Measurements from ENCODE around the gene TARS2.

Gene TARS2, protein sequence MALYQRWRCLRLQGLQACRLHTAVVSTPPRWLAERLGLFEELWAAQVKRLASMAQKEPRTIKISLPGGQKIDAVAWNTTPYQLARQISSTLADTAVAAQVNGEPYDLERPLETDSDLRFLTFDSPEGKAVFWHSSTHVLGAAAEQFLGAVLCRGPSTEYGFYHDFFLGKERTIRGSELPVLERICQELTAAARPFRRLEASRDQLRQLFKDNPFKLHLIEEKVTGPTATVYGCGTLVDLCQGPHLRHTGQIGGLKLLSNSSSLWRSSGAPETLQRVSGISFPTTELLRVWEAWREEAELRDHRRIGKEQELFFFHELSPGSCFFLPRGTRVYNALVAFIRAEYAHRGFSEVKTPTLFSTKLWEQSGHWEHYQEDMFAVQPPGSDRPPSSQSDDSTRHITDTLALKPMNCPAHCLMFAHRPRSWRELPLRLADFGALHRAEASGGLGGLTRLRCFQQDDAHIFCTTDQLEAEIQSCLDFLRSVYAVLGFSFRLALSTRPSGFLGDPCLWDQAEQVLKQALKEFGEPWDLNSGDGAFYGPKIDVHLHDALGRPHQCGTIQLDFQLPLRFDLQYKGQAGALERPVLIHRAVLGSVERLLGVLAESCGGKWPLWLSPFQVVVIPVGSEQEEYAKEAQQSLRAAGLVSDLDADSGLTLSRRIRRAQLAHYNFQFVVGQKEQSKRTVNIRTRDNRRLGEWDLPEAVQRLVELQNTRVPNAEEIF

DNA sequence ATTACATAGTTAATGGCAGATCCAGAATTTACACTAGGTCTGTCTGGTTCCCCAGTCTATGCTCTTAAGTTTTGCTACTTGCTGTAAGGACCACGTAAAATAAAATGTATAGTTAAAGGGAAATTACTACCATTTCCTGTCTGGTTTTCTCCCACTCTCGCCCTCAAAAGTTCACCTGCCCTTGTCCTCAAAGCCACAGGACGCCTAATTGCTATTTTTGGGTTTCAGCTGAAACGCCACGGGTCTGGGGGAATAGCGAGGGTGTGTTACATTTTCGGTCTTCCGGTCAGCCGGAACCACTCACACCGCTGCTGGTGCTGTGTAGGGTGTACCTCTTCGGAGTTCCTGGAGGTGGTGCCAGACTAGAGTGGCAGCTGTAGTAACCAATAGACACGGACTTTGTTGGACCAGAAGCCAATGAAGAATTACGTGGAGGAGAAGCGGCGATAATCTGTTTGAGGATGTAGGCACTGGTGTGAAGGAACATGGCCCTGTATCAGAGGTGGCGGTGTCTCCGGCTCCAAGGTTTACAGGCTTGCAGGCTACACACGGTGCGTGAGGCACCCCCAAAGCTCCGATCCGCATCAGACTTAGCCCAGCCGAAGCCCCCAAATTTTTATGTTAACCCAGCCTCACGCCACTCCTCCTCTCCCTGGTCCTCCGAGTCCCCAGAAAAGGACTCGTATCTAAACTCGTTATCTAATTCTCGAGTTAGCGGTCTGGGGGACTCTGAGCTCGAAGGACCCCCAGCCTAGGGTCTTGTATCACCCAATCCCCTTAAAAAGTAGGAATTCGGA, at the start of gene TARS2:
Gene TARS2, plus strand, starts transcription at position 454 of the 797 bp plus-strand sequence. Its CDS starts 32 bp downstream, at position 486.
- in situ Hi-C loops (cut with MboI; ENCODE audit: low pct_unique_long_range_greater_than_20kb, low sequenced_read_pairs), result no loop called here
- peak; percentile 99 for DNase-seq

DNA sequence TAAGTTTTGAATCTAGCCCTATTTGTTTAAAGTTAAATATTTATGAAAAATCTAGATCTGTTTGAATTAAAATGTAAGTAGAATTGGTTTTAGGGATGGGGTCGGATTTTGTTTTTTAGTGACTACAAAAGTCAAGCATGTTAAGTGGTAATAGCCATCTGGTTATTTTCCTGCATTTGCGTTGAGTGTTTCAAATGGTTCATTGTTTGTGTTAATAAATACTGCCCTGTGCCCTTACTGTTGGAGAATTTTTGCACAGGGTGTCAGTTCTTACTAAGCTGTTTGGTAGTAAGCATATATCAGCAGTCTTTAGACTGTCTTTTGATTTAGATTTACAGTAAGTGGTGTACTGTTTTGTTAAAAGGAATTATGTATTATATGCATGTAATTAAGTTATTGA, 46.1 kb upstream of the TARS2 start:
- DNase-seq, result no peak
- in situ Hi-C loops (cut with MboI; ENCODE audit: low pct_unique_long_range_greater_than_20kb, low sequenced_read_pairs), result no loop called here

DNA sequence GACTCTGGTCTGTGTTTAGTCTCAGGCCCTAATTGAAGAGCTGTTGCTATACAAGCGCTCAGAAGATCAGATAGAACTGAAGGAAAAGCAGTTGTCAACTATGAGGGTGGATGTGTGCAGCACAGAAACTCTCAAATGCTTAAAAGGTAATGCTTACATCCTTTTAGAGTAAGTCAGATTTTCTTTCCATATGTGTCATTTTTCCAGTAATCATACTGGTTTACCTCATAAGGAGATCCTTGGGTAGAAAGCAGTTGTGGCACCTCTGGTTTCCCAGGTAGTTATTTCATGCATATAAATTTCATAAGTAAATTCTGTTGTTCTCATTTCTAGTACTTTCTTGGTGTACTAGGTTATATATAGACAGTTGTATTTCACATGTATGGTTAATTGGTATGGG, 43.0 kb upstream of the TARS2 start:
- in situ Hi-C loops (cut with MboI; ENCODE audit: low pct_unique_long_range_greater_than_20kb, low sequenced_read_pairs), result no loop called here
- DNase-seq, result no peak

DNA sequence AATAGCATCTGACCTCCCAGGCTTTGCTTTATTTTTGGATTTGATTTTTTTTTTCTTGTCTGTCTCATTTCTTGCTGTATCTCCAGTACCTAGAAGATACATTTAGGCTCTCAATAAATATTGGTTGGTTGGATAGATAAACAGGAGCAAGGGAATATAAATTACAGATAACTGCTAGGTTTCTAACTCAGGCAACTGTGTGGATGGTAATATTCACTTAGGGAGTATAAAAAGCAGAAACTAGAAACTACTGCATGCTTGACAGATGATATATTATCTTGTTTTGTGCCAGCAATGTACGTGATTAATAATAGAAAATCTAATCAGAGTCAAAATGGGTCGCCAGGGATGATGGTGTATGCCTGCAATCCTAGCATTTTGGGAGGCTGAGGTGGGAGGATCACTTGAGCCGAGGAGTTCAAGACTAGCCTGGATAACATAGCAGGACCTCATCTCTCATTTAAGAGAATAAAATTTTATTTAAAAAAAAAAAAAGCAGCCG, 31.0 kb upstream of the TARS2 start:
- no peak for DNase-seq
- in situ Hi-C loops (cut with MboI; ENCODE audit: low pct_unique_long_range_greater_than_20kb, low sequenced_read_pairs), result no loop called here

DNA sequence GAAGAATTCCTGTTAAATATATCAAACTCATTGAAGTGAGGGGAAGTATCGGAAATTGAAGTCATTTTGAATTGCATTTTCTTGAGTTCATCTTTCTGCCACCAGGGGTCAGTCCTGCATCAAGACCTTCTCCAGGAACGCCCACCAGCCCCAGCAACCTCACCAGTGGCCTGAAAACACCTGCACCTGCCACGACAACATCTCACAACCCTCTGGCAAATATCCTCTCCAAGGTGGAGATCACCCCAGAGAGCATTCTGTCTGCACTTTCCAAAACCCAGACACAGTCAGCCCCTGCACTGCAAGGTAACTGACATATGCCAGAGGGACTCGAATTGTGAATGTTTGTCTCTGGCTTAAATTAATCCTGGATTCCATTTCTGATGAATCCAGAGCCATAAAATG, 22.8 kb upstream of the TARS2 start:
- peak; percentile 76 for DNase-seq
- in situ Hi-C loops (cut with MboI; ENCODE audit: low pct_unique_long_range_greater_than_20kb, low sequenced_read_pairs), result no loop called here

DNA sequence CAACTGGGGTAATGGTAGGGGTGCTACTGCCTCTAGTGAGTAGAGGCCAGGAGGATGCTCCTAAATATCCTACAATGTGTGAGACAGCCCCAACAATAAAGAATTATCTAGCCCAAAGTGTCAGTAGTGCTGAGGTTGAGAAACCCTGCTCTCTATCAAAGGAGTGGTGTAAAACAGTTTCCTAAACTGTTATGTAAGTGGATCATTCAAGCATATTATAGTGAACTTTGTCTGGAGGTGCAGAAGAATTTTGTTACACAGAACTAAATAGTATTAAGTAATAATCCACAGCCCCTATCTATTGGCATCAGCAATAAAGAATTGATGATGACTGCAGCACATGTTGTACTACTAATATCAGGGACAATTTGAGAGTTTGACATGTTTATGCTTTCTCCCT, 20.3 kb upstream of the TARS2 start:
- in situ Hi-C loops (cut with MboI; ENCODE audit: low pct_unique_long_range_greater_than_20kb, low sequenced_read_pairs), result no loop called here
- DNase-seq, result no peak

DNA sequence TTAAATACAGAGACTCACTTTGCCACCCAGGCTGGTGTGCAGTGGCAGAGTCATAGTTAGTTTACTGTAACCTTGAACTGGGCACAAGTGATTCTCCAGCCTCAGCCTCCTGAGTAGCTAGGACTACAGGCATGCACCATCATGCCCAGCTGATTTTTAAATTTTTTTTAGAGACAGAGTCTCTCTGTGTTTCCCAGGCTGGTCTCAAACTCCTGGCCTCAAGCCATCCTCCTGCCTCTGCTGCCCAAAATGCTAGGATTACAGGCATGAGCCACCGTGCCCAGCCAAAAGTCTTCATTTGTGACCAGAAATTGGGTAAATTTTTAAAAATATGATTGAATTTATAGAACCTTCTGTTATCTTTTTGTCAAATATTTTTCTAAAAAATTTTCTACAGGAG, 17.9 kb upstream of the TARS2 start:
- no peak for DNase-seq
- in situ Hi-C loops (cut with MboI; ENCODE audit: low pct_unique_long_range_greater_than_20kb, low sequenced_read_pairs), result no loop called here

DNA sequence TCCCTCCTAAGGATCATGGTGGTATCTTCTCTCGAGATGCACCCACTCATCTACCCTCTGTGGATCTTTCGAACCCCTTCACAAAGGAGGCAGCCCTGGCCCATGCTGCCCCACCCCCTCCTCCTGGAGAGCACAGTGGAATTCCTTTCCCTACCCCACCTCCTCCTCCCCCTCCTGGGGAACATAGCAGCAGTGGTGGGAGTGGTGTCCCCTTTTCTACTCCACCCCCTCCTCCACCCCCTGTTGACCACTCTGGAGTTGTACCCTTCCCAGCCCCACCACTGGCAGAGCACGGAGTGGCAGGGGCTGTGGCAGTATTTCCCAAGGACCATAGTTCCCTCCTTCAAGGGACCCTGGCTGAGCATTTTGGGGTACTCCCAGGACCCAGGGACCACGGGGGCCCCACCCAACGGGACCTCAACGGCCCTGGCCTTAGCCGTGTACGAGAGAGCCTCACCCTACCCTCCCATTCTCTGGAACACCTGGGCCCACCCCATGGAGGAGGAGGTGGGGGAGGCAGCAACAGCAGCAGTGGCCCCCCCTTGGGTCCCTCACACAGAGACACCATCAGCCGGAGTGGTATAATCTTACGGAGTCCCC, 14.5 kb upstream of the TARS2 start:
- DNase-seq, result no peak
- in situ Hi-C loops (cut with MboI; ENCODE audit: low pct_unique_long_range_greater_than_20kb, low sequenced_read_pairs), result no loop called here

DNA sequence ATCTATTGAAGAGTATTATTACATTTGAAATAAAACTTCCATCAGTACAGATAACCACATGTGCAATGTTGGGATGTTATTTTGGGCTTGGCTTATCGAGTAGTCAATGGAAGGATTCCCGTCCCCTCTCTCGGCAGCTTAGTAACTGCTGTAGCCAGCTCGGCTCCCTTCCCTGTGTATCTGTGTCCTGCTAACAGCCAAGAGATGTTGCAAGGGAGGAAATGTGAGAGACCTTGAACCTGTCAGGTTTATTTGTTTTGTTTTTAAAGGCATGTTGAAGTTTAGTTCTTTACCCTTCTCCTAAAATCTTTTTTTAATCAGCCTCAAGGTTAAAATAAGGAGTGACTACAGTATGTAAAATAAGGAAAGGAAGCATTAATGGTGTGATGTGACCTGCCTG, 13.6 kb upstream of the TARS2 start:
- no peak for DNase-seq
- in situ Hi-C loops (cut with MboI; ENCODE audit: low pct_unique_long_range_greater_than_20kb, low sequenced_read_pairs), result no loop called here

DNA sequence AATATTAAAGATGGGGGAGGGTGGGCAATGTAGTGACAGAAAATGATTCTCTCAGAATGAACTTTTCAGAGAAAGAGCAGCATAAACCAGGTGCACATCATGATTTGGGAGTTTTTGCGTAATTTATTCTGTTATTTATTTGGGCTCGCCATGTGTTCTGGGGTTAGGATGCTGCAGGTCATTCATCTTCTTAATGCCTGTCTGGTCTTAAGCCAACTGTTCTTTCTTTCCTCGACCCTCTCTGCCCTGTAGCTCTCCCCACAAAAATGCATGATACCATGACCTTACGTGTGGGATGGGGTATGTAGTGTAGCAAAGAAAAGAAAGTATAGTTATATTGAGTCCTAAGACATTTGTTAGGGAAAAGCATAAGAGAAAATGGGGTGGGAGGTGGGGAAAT, 12.3 kb upstream of the TARS2 start:
- in situ Hi-C loops (cut with MboI; ENCODE audit: low pct_unique_long_range_greater_than_20kb, low sequenced_read_pairs), result no loop called here
- no peak for DNase-seq

DNA sequence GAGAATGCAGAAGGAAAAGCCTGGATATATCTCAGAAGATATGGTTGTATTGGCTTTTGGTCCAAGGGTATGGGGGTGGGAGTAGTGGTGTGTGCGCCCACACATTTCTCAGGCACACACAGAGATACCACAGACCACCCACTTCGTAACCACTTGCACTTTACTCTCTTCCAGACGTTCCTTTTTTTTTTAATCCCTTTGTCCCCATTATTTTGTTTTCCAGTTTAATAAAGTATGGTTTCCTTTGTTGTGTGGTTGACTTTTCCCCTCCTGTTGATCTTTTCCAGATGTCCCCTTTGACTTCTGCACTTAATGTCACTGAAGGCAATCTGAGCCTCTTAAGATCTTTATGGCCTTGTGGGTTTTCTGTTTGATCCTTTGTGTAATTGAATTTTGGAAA, 10.5 kb upstream of the TARS2 start:
- no peak for DNase-seq
- in situ Hi-C loops (cut with MboI; ENCODE audit: low pct_unique_long_range_greater_than_20kb, low sequenced_read_pairs), result no loop called here

DNA sequence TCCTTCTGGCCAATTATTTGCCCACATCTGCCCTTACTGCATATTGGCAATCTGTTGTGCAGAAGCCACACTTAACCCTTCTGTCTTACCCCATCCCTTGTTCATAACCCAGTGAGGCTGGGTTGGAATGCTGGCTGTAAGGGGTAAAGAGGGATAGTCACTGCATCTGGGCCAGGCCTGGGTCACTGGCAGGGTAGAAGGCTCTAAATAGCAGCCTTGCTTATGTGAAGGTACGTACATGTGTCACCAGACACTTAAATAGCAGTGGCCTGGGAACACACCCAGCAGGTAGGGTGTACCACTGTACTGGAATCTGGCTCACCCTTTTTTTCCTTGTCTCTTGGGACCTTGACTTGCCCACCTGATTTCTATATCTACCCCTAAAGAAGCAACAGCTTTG, 9.9 kb upstream of the TARS2 start:
- DNase-seq, result no peak
- in situ Hi-C loops (cut with MboI; ENCODE audit: low pct_unique_long_range_greater_than_20kb, low sequenced_read_pairs), result no loop called here

DNA sequence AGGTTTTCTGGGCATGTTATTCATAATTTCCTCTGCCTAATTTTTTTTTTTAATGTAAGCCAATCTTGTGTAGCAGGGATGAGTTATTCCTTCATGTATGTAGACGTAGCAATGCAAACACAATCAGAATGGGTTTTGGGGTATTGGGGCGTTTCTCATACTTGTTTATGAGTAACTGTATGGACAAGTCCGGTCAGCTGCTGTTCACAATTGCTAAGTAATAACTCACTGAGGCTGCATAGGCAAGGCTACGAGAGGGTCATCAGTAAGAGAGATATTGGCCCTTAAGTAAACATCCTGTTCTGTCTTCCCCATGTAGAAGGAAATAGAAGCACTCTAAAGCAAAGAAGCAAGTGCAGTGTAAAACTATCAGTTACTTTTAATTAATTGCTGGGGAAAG, 9.5 kb upstream of the TARS2 start:
- DNase-seq, result no peak
- in situ Hi-C loops (cut with MboI; ENCODE audit: low pct_unique_long_range_greater_than_20kb, low sequenced_read_pairs), result no loop called here

DNA sequence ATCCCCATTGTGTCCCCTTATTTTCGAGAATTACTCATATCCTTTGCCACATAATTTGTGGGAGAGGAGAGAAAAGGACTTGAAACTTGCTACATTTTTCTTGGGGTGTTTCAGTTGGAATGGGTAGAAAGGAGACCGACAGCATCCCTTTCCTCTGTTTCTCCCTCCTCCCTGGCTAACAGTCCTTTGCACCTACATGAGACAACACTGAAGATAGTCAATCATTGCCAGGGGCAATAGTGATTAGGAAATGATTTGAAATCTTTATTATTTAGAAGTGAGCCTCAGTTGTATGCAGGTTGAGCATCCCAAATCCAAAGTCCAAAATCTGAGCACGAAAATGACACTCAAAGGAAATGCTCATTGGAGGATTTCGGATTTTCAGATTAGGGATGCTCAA, 7.8 kb upstream of the TARS2 start:
- no peak for DNase-seq
- in situ Hi-C loops (cut with MboI; ENCODE audit: low pct_unique_long_range_greater_than_20kb, low sequenced_read_pairs), result no loop called here

DNA sequence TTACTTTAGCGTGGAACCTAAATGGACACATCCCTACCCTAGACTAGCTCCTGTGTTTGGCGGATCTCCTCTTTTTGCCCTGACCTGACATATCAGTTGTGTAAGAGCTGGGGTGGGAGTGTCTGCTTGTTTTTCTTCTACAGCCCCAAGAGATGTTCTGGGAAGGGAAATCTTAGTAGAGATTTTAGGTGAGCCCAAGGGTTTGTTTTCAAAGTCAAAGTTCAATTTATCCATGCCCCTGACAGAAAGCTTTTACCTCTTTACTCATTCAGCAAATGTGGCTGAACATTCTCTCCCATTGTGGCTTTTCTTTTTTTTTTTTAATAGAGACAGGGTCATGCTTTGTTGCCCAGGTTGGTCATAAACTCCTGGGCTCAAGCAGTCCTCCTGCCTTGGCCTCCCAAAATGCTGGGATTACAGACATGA, 7.3 kb upstream of the TARS2 start:
- in situ Hi-C loops (cut with MboI; ENCODE audit: low pct_unique_long_range_greater_than_20kb, low sequenced_read_pairs), result no loop called here
- DNase-seq, result no peak

DNA sequence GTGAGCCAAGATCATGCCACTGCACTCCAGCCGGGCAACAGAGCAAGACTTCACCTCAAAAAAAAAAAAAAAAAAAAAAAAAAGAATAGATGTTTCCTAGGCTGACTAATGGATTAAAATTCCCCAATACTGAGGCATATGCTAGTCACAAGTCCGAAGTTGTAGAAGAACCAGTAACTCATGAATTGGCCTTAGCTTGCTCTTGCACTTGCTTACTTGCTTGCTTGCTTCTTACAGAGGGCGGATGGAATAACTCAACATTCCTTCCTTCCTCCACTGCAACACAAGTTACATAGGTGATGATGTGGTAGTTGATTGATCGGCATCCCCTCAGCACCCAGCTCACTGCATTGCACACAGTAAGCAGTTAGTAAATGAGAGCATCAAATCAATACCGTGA, 2.8 kb upstream of the TARS2 start:
- in situ Hi-C loops (cut with MboI; ENCODE audit: low pct_unique_long_range_greater_than_20kb, low sequenced_read_pairs), result no loop called here
- DNase-seq, result no peak

DNA sequence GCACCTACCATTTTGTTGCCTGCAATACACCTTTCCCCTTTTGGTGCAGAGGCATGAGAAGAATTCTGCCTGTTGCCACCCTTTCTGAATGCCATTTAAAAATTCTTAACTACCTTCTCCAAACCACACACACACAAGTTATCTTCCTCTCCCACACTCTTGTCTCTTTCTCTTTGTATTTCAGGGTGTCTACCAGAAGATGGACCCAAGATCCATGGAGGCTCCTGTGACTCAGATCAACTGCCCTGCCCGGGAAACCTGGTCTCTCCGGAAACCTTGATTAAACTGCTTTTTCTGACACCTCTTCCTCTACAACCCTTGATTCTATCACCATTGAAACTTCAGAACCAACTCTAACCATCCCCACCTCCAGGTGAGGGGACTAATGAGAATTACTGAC, 2.4 kb upstream of the TARS2 start:
- peak; percentile 61 for DNase-seq
- in situ Hi-C loops (cut with MboI; ENCODE audit: low pct_unique_long_range_greater_than_20kb, low sequenced_read_pairs), result no loop called here

DNA sequence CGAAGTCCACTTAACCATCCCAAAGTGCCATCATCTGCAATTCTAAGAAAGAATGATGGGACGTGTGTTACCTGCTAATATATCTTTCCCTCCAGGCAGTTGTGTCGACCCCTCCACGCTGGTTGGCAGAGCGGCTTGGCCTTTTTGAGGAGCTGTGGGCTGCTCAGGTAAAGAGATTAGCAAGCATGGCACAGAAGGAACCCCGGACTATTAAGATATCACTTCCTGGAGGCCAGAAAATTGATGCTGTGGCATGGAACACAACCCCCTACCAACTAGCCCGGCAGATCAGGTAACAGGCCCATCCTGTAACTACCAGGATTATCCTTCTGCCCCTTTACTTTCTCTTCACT, 520 bp downstream of the TARS2 start:
- in situ Hi-C loops (cut with MboI; ENCODE audit: low pct_unique_long_range_greater_than_20kb, low sequenced_read_pairs), result no loop called here
- no peak for DNase-seq

DNA sequence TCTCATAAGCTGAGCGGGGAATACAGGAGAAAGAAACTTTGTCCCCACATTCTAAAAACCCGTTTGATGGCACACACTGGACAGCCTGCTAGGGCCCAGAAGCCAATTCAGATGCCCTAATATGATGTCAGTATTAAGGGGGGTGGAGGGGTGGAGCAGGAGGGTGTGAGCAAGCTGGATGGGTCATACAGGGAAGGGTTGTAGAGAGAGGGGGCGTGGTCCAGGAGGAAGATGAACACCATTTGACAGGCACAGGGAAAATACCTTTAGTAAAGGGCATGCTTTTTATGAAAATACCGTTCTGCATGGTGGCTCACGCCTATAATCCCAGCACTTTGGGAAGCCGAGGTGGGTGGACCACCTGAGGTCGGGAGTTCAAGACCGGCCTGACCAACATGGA, 6.0 kb downstream of the TARS2 start:
- in situ Hi-C loops (cut with MboI; ENCODE audit: low pct_unique_long_range_greater_than_20kb, low sequenced_read_pairs), result no loop called here
- no peak for DNase-seq

DNA sequence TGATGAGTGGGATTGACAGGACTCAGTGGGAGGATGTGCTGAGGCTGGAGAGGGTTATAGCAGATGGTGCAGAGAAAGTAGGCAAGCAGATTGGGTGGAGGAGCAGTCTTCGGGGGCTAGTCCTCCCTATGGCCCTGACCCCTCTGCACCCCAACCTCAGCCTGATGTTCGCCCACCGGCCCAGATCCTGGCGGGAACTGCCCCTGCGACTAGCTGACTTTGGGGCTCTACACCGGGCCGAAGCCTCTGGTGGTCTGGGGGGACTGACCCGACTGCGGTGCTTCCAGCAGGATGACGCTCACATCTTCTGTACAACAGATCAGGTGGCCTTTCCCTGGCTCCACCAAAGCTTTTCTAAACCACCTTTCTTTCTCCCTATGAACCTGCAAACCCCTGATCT, 11.1 kb downstream of the TARS2 start:
- no peak for DNase-seq
- in situ Hi-C loops (cut with MboI; ENCODE audit: low pct_unique_long_range_greater_than_20kb, low sequenced_read_pairs), result no loop called here

Measured in KBM-7 (cell line).